ENCODE results near the gene PTPRD.

GRCh38 chr9:8315211-8315610, 2297.6 kb downstream of the PTPRD start:
- no peak for TF ChIP-seq ZNF561 (tag by site-specific recombination; IDR thresholded peaks at IDR 0.05; ENCODE audit: borderline replicate concordance)
- TF ChIP-seq ZNF670 (tag by site-specific recombination; IDR thresholded peaks at IDR 0.05; ENCODE audit: low read depth) = no peak
- TF ChIP-seq ZNF10 (tag by site-specific recombination; IDR thresholded peaks at IDR 0.05) = no peak
